ENCODE results near the gene SMYD3. TPM values are rescaled to one million over a fixed set of nuclear protein-coding genes. Genes with fewer than 3 reads are reported as not detected.

The SMYD3 gene
- total and polyA plus RNA-seq, 9 of the 15 experiments (the other 6 are each of a cell fraction or from before 2014, with no cell fraction given): 128 to 440 (median 197) TPM

DNA sequence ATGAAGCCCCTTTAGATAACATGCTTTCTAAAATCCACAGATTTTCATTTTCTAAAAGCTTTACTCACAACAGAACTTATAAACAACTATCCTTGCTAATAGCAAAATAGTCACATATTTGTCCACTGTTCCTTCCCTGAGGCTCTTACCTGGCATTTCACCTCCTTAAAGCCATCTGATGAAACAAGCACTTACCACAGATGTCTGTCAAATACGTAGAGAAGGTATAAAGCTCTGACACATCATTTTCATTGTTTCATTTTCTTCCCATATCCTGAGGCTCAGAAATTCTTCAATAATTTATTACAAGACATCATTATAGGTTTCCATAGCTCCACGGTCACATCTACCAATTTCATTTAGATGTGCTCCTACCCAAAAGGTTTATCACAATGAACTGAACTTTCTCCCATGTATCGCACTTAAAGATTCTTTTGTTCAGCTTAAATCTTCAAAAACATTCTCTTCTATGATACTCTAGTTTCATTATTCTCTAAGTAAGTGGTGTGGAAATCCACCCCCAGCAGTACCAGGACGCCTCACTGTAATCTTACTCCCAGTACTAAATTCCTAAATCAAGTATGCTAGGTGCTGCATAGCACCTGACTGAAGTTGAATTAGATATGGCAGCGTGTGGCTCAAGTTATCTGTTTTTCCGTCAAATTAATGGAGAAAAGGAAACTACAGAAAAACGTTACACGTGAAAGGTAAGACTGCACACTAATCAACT, 569.6 kb downstream of the SMYD3 start:
- ChIA-PET CTCF (ENCODE audit: low intra/inter-chr PET ratio) (no interaction called here), POLR2A (interaction anchor here (1.1 to 1.4 kb wide), 2 partner anchors 13 to 27 kb away, joined by 3 read pairs; no protein-coding TSS in a partner anchor)
- H2AFZ ChIP-seq (ENCODE audit: low read depth, low read length): no peak overlapping the region
- H3K36me3 ChIP-seq (ENCODE audit: control insufficient read depth, insufficient read depth, low read length): peaks cover 19% of the 10 kb centered on the region
- no peak overlapping the region for H3K27ac ChIP-seq (ENCODE audit: extremely low read depth, low read depth, low read length)
- intact Hi-C loops (cut with micrococcal nuclease) (no loop called here), in situ Hi-C loops (cut with MboI) (no loop called here)
- no peak overlapping the region for H3K4me3 ChIP-seq
- 86% methylated on average over 8 of the region's 8 CpGs for WGBS (ENCODE audit: insufficient coverage, low coverage, missing lambda C conversion rate)
- H3K9me3 ChIP-seq (replicated peaks; ENCODE audit: control insufficient read depth, insufficient read depth, low read depth, low read length): no peaks in the 10 kb centered on the region
- no peak for DNase-seq (ENCODE audit: extremely low read depth in 1 of 4, low spot score in 3 of 4)
- H3K4me1 ChIP-seq (replicated peaks in 1 of 2; ENCODE audit: control insufficient read depth in 2 of 2, insufficient read depth in 2 of 2, low read length in 2 of 2): no peaks in the 10 kb centered on the region; a peak in 1 of 5 replicates
- H3K9me1 ChIP-seq (ENCODE audit: control insufficient read depth, insufficient read depth, low read length): no peaks in the 10 kb centered on the region
- peak; percentile 44 for FAIRE-seq
- H3K79me2 ChIP-seq (ENCODE audit: control insufficient read depth, insufficient read depth, low read length): peaks cover 83% of the 10 kb centered on the region
- H3K27me3 ChIP-seq (ENCODE audit: control insufficient read depth in 2 of 2, insufficient read depth in 2 of 2, low read length in 2 of 2): no peaks in the 10 kb centered on the region
- peaks cover 13% of the 10 kb centered on the region for H4K20me1 ChIP-seq (replicated peaks; ENCODE audit: control insufficient read depth, insufficient read depth, low read length)
- H3K9ac ChIP-seq (ENCODE audit: insufficient read depth in 1 of 2, low read depth in 2 of 2, low read length in 2 of 2): no peak overlapping the region
- H3K4me2 ChIP-seq (ENCODE audit: insufficient read depth, low read length): no peak overlapping the region
- BruUV-seq (replicated peaks): no TSS peak
- ATAC-seq: no peak
- TF ChIP-seq NR3C1 (CRISPR knock-in tag; IDR thresholded peaks at IDR 0.05) (no peak), ELF4 (CRISPR knock-in tag; IDR thresholded peaks at IDR 0.05) (no peak), ZNF263 (CRISPR knock-in tag; IDR thresholded peaks at IDR 0.05; ENCODE audit: borderline replicate concordance) (no peak), ZNF57 (CRISPR knock-in tag; IDR thresholded peaks at IDR 0.05) (no peak), HDAC8 (tag; IDR thresholded peaks at IDR 0.05) (no peak)
- TF ChIP-seq, protein P1, sequence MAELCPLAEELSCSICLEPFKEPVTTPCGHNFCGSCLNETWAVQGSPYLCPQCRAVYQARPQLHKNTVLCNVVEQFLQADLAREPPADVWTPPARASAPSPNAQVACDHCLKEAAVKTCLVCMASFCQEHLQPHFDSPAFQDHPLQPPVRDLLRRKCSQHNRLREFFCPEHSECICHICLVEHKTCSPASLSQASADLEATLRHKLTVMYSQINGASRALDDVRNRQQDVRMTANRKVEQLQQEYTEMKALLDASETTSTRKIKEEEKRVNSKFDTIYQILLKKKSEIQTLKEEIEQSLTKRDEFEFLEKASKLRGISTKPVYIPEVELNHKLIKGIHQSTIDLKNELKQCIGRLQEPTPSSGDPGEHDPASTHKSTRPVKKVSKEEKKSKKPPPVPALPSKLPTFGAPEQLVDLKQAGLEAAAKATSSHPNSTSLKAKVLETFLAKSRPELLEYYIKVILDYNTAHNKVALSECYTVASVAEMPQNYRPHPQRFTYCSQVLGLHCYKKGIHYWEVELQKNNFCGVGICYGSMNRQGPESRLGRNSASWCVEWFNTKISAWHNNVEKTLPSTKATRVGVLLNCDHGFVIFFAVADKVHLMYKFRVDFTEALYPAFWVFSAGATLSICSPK (IDR thresholded peaks at IDR 0.05; ENCODE audit: borderline replicate concordance): no peak

Measured in K562 (cell line).